GM04503 (cell line): Measurements from ENCODE around the gene DUS2.

Experiments used
- DNase-seq: peaks from one replicate; pipeline ENCODE4 v3.0.0-alpha.2; 2012; ENCODE audit warnings: low read depth

Gene DUS2

GRCh38 chr16:68128577-68129305, 105.7 kb downstream of the DUS2 start:
- DNase-seq = no peak
